H9 (cell line): ENCODE data around the gene VAV1. TPM values are rescaled to one million over a fixed set of nuclear protein-coding genes. Genes with fewer than 3 reads are reported as not detected.

Source experiments
- DNase-seq: peaks from one replicate; pipeline ENCODE4 v3.0.0-alpha.2; 2017
- H2AFZ ChIP-seq: one replicate; pipeline ENCODE4 v1.6.1; 2013; ENCODE audit warnings: mild to moderate bottlenecking, low read length, control low read depth, moderate library complexity
- H2AK5ac ChIP-seq: 2 replicates; pipeline ENCODE4 v1.6.1; 2013; ENCODE audit warnings: low read length, control low read depth, mixed read lengths; ENCODE audit not compliant: insufficient read length
- H2BK120ac ChIP-seq: one replicate; pipeline ENCODE4 v1.6.1; 2013; ENCODE audit warnings: low read depth, mild to moderate bottlenecking, low read length, control low read depth, inconsistent platforms; ENCODE audit not compliant: poor library complexity, severe bottlenecking
- H2BK12ac ChIP-seq: 2 replicates; pipeline ENCODE4 v1.6.1; 2013; ENCODE audit warnings: low read length, control low read depth, mixed read lengths, low read depth; ENCODE audit not compliant: insufficient read length
- H2BK15ac ChIP-seq: 2 replicates; pipeline ENCODE4 v1.6.1; 2013; ENCODE audit warnings: low read depth, low read length, control low read depth
- H2BK20ac ChIP-seq: one replicate; pipeline ENCODE4 v1.6.1; 2013; ENCODE audit warnings: low read depth, mild to moderate bottlenecking, low read length, control low read depth, inconsistent platforms; ENCODE audit not compliant: poor library complexity, severe bottlenecking
- H2BK5ac ChIP-seq: 2 replicates; pipeline ENCODE4 v1.6.1; 2013; ENCODE audit warnings: low read length, control low read depth, mixed read lengths; ENCODE audit not compliant: insufficient read length
- H3K14ac ChIP-seq: 2 replicates; pipeline ENCODE4 v1.6.1; 2013; ENCODE audit warnings: low read length, control low read depth; ENCODE audit not compliant: insufficient read depth
- H3K18ac ChIP-seq: 2 replicates; pipeline ENCODE4 v1.6.1; 2013; ENCODE audit warnings: low read depth, mild to moderate bottlenecking, mixed read lengths, low read length, control low read depth; ENCODE audit not compliant: insufficient read length
- H3K23ac ChIP-seq: 2 replicates; pipeline ENCODE4 v1.6.1; 2013; ENCODE audit warnings: low read length, control low read depth, mixed read lengths, low read depth; ENCODE audit not compliant: insufficient read length
- H3K23me2 ChIP-seq: 2 replicates; pipeline ENCODE4 v1.6.1; 2013; ENCODE audit warnings: low read depth, mild to moderate bottlenecking, mixed read lengths, low read length, control low read depth; ENCODE audit not compliant: insufficient read length, poor library complexity, severe bottlenecking
- H3K27ac ChIP-seq: 2 replicates; pipeline ENCODE4 v1.5.1; 2013; ENCODE audit warnings: low read length, control low read depth, mixed read lengths, low read depth; ENCODE audit not compliant: insufficient read length
- H3K27me3 ChIP-seq: 2 replicates; pipeline ENCODE4 v1.6.1; 2013; ENCODE audit warnings: low read length, control low read depth, inconsistent platforms; ENCODE audit not compliant: insufficient read depth
- H3K4ac ChIP-seq: 2 replicates; pipeline ENCODE4 v1.6.1; 2013; ENCODE audit warnings: low read depth, mild to moderate bottlenecking, control low read depth, inconsistent platforms, low read length, moderate library complexity
- H3K4me1 ChIP-seq: 2 replicates; pipeline ENCODE4 v1.6.1; 2013; ENCODE audit warnings: low read length, control low read depth, inconsistent platforms; ENCODE audit not compliant: insufficient read depth
- H3K4me2 ChIP-seq: 2 replicates; pipeline ENCODE4 v1.6.1; 2013; ENCODE audit warnings: low read length, control low read depth, mixed read lengths; ENCODE audit not compliant: insufficient read length, insufficient read depth
- H3K56ac ChIP-seq: 2 replicates; pipeline ENCODE4 v1.6.1; 2013; ENCODE audit warnings: low read depth, mild to moderate bottlenecking, mixed read lengths, low read length, control low read depth; ENCODE audit not compliant: insufficient read length
- H3K79me1 ChIP-seq: 2 replicates; pipeline ENCODE4 v1.6.1; 2013; ENCODE audit warnings: low read depth, mild to moderate bottlenecking, moderate library complexity, low read length, control low read depth, inconsistent platforms; ENCODE audit not compliant: insufficient read depth, poor library complexity, severe bottlenecking
- H3K79me2 ChIP-seq: 2 replicates; pipeline ENCODE4 v1.6.1; 2013; ENCODE audit warnings: low read length, control low read depth, inconsistent platforms; ENCODE audit not compliant: insufficient read depth
- H3K9ac ChIP-seq: 2 replicates; pipeline ENCODE4 v1.6.1; 2013; ENCODE audit warnings: low read length, control low read depth, mixed read lengths; ENCODE audit not compliant: insufficient read length; ENCODE audit errors: extremely low read depth
- H3K9me3 ChIP-seq: one replicate; pipeline ENCODE4 v1.6.1; 2013; ENCODE audit warnings: low read depth, low read length, inconsistent platforms; ENCODE audit not compliant: control insufficient read depth
- H3T11ph ChIP-seq: one replicate; pipeline ENCODE4 v1.6.1; 2013; ENCODE audit warnings: mild to moderate bottlenecking, low read length, control low read depth, inconsistent platforms
- H4K20me1 ChIP-seq: one replicate; pipeline ENCODE4 v1.6.1; 2013; ENCODE audit not compliant: control insufficient read depth, insufficient read length, insufficient read depth
- H4K5ac ChIP-seq: 2 replicates; pipeline ENCODE4 v1.6.1; 2013; ENCODE audit warnings: low read depth, mild to moderate bottlenecking, mixed read lengths, low read length, control low read depth; ENCODE audit not compliant: insufficient read length
- H4K8ac ChIP-seq: replicated peaks from 2 replicates; pipeline ENCODE4 v1.6.1; 2013; ENCODE audit warnings: low read length, control low read depth, mixed read lengths, low read depth; ENCODE audit not compliant: insufficient read length
- H4K91ac ChIP-seq: 2 replicates; pipeline ENCODE4 v1.6.1; 2013; ENCODE audit warnings: low read depth, mild to moderate bottlenecking, moderate library complexity, mixed read lengths, low read length, control low read depth; ENCODE audit not compliant: insufficient read length
- H3K27ac Mint-ChIP-seq, 3 experiments: 2 replicates in 2 of 3; 3 replicates in 1 of 3; pipeline ENCODE4 v1.8.0; 2020 to 2021; ENCODE audit warnings: mixed read lengths in 3 of 3, mild to moderate bottlenecking in 1 of 3, moderate library complexity in 1 of 3
- H3K27me3 Mint-ChIP-seq: 2 replicates; pipeline ENCODE4 v1.8.0; 2021; ENCODE audit warnings: low read depth, mild to moderate bottlenecking, moderate library complexity, mixed read lengths
- H3K36me3 Mint-ChIP-seq, 3 experiments: 2 replicates in 2 of 3; 3 replicates in 1 of 3; pipeline ENCODE4 v1.8.0; 2020 to 2021; ENCODE audit warnings: low read depth in 3 of 3, mixed read lengths in 3 of 3; ENCODE audit not compliant: insufficient read depth in 1 of 3
- H3K4me1 Mint-ChIP-seq, 2 experiments: 2 replicates each; pipeline ENCODE4 v1.8.0; 2020; ENCODE audit warnings: mixed read lengths in 2 of 2
- H3K4me3 Mint-ChIP-seq, 2 experiments: 2 replicates in 1 of 2; 3 replicates in 1 of 2; pipeline ENCODE4 v1.8.0; 2020 to 2021; ENCODE audit warnings: mild to moderate bottlenecking in 2 of 2, mixed read lengths in 2 of 2, moderate library complexity in 1 of 2
- H3K9me3 Mint-ChIP-seq, 2 experiments: 2 replicates in 1 of 2; 3 replicates in 1 of 2; pipeline ENCODE4 v1.8.0; 2020; ENCODE audit warnings: mild to moderate bottlenecking in 2 of 2, mixed read lengths in 2 of 2, moderate library complexity in 1 of 2
- WGBS: extraction: QIAGEN DNeasy Blood & Tissue Kit; methylation state at CpG from one replicate; pipeline ENCODE4 v1.1.7; 2013; ENCODE audit warnings: missing lambda C conversion rate, low lambda C conversion rate, mixed read lengths; ENCODE audit not compliant: insufficient read length; ENCODE audit errors: extremely low coverage; 5-methylcytosine and 5-hydroxymethylcytosine counted together
- total RNA-seq: library from RNA; stranded (reverse); gene quantifications from 2 replicates; pipeline ENCODE4 v1.2.1, GENCODE V29; 2021
- TF ChIP-seq, protein P1 (sequence below): fragments of 200-600 bp; sonication (generic); conservative IDR thresholded peaks from 3 replicates; pipeline ENCODE4 v1.8.0; 2021; ENCODE audit warnings: antibody characterized with exemption, mild to moderate bottlenecking

VAV1 gene
- total RNA-seq, 1 experiment from 2014 or later: 0.90 TPM

DNA sequence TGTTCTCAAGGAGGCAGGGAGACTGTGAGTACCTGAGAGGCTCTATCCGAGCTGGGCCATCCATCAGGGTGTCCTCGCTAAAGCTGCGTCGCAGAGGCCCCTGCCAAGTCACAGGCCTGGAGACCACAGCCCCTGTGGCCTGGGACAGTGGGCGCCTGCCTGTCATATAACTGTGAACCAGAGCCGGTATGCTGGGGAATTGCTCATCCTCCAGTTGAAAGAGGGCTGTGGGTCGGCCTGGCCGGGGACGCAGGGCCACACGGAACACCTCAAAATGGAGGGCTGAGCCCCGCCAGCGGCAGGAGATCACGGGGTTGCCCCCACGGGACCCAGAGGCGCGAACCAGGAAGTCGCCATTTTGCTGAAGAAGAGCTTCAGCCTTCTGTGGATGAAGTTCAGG is 11.9 kb upstream of the VAV1 start:
- Histone ChIP-seq H3K56ac (no peak overlapping the region), H2AK5ac (no peak overlapping the region), H2AFZ (no peak overlapping the region), H3K79me2 (no peaks in the 10 kb centered on the region), H2BK5ac (no peak overlapping the region), H4K91ac (no peak overlapping the region), H3K4me2 (no peak overlapping the region), H3K4me1 (no peaks in the 10 kb centered on the region), H4K5ac (no peak overlapping the region), H3K9me3 (no peaks in the 10 kb centered on the region), H3K9ac (no peak overlapping the region), H4K20me1 (no peaks in the 10 kb centered on the region), H2BK15ac (no peak overlapping the region), H3K14ac (no peak overlapping the region), H3K23ac (no peak overlapping the region), H3K23me2 (no peaks in the 10 kb centered on the region), H2BK120ac (no peak overlapping the region), H3K27ac (no peak overlapping the region), H2BK20ac (no peak overlapping the region), H2BK12ac (no peak overlapping the region), H3K18ac (no peak overlapping the region), H3T11ph (no peak overlapping the region), H3K27me3 (no peaks in the 10 kb centered on the region), H4K8ac (no peak overlapping the region), H3K4ac (no peak overlapping the region), H3K79me1 (no peaks in the 10 kb centered on the region)
- Mint-ChIP-seq H3K27ac (no peak overlapping the region), H3K4me1 (peaks cover 2 to 4% of the 10 kb centered on the region in 2 experiments), H3K9me3 (no peaks in the 10 kb centered on the region), H3K27me3 (no peaks in the 10 kb centered on the region), H3K4me3 (no peak overlapping the region), H3K36me3 (peaks cover 12 to 25% (median 15%) of the 10 kb centered on the region in 3 experiments; a peak in 5 of 7 replicates)
- no peak for DNase-seq
- TF ChIP-seq, protein P1, sequence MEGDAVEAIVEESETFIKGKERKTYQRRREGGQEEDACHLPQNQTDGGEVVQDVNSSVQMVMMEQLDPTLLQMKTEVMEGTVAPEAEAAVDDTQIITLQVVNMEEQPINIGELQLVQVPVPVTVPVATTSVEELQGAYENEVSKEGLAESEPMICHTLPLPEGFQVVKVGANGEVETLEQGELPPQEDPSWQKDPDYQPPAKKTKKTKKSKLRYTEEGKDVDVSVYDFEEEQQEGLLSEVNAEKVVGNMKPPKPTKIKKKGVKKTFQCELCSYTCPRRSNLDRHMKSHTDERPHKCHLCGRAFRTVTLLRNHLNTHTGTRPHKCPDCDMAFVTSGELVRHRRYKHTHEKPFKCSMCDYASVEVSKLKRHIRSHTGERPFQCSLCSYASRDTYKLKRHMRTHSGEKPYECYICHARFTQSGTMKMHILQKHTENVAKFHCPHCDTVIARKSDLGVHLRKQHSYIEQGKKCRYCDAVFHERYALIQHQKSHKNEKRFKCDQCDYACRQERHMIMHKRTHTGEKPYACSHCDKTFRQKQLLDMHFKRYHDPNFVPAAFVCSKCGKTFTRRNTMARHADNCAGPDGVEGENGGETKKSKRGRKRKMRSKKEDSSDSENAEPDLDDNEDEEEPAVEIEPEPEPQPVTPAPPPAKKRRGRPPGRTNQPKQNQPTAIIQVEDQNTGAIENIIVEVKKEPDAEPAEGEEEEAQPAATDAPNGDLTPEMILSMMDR: no peak
- WGBS: no CpG with 5 or more reads among the region's 17 CpGs
